ENCODE measurements around the gene PDRG1. TPM values are rescaled to one million over a fixed set of nuclear protein-coding genes. Genes with fewer than 3 reads are reported as not detected.

PDRG1 gene
- total RNA-seq, 2 donors from 2014 or later: 20.4 to 24.4 TPM

DNA sequence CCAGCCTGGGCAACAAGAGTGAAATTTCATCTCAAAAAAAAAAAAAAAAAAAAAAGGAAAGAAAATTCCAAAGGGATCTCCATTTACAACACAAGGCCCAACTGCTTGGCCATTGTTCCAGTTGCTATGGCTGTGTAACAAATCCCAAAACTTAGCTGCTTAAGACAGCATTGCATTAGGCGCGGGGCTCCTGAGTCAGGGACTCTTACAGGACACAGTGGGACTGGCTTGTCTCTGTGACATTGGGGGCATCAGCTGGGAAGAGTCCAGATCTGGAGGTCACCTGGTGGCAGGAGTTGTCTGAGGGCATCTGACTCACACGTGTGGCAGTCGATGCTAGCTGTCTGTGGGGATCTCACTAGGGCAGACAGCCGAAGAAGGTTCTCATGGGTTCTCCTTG lies 45.8 kb downstream of the PDRG1 start:
- Mint-ChIP-seq H3K9me3 (no peaks in the 10 kb centered on the region), H3K27ac (peak overlapping the region; percentile 61), H3K27me3 (ENCODE audit: insufficient read depth) (no peaks in the 10 kb centered on the region), H3K36me3 (ENCODE audit: low read depth) (no peaks in the 10 kb centered on the region), H3K4me1 (peaks cover 2% of the 10 kb centered on the region), H3K4me3 (no peak overlapping the region)
- no peaks in the 10 kb centered on the region for H3K9me3 ChIP-seq (ENCODE audit: control insufficient read depth, low read length)
- no peak overlapping the region for H3K27ac ChIP-seq (ENCODE audit: low read depth, low read length)
- H3K9ac ChIP-seq (ENCODE audit: extremely low read depth, low read length, poor library complexity, severe bottlenecking): no peak overlapping the region
- DNase-seq: peak; percentile 58
- 83 to 85% methylated on average over 4 to 5 of the region's 5 CpGs for WGBS, 2 experiments (ENCODE audit: insufficient coverage in 1 of 2, insufficient read length in 1 of 2)
- H3K4me3 ChIP-seq (ENCODE audit: low read length): no peak overlapping the region
- no peaks in the 10 kb centered on the region for H3K27me3 ChIP-seq (ENCODE audit: control insufficient read depth, insufficient read depth, low read length, poor library complexity, severe bottlenecking)
- TF ChIP-seq, protein P1, sequence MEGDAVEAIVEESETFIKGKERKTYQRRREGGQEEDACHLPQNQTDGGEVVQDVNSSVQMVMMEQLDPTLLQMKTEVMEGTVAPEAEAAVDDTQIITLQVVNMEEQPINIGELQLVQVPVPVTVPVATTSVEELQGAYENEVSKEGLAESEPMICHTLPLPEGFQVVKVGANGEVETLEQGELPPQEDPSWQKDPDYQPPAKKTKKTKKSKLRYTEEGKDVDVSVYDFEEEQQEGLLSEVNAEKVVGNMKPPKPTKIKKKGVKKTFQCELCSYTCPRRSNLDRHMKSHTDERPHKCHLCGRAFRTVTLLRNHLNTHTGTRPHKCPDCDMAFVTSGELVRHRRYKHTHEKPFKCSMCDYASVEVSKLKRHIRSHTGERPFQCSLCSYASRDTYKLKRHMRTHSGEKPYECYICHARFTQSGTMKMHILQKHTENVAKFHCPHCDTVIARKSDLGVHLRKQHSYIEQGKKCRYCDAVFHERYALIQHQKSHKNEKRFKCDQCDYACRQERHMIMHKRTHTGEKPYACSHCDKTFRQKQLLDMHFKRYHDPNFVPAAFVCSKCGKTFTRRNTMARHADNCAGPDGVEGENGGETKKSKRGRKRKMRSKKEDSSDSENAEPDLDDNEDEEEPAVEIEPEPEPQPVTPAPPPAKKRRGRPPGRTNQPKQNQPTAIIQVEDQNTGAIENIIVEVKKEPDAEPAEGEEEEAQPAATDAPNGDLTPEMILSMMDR (conservative IDR thresholded peaks at IDR 0.05): no peak
- H3K4me1 ChIP-seq (ENCODE audit: control insufficient read depth, insufficient read depth, low read length): no peaks in the 10 kb centered on the region
- H3K36me3 ChIP-seq (ENCODE audit: control insufficient read depth, insufficient read depth, low read length): no peaks in the 10 kb centered on the region

DNA sequence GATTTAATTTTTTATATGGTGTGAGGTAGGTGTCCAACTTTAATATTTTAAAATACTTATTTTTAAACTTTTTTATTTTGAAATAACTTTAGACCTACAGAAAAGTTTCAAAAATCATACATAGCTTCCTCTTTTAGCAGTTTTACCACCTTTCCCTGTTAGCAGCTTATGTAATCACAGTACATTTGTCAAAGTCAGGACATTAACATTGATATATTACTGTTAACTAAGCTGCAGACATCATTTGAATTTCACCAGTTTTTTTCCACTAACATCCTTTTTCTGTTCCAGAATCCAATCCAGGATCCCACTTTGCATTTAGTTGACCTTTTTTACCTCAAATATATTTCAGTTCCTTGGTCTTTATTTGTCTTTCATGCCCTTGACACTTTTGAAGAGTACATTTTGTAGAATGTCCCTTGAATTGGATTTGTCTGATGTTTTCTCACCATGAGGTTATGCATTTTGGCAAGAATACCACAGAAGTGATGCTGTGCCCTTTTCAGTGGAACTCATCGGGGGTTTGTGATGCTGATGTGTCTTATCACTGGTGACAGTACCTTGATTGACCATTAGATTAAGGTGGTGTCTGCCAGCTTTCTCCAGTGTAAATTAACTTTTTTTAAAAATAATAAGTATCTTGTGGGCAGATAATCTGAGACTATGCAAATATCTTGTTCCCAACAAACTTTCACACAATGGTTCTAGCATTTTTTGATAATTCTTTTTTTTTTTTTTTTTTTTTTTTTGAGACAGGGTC lies 48.0 kb downstream of the PDRG1 start:
- Histone ChIP-seq H3K9me3 (ENCODE audit: control insufficient read depth, low read length) (no peaks in the 10 kb centered on the region), H3K36me3 (ENCODE audit: control insufficient read depth, insufficient read depth, low read length) (no peaks in the 10 kb centered on the region), H3K9ac (ENCODE audit: extremely low read depth, low read length, poor library complexity, severe bottlenecking) (no peak overlapping the region), H3K4me3 (ENCODE audit: low read length) (no peak overlapping the region), H3K4me1 (ENCODE audit: control insufficient read depth, insufficient read depth, low read length) (no peaks in the 10 kb centered on the region), H3K27ac (ENCODE audit: low read depth, low read length) (no peak overlapping the region), H3K27me3 (ENCODE audit: control insufficient read depth, insufficient read depth, low read length, poor library complexity, severe bottlenecking) (no peaks in the 10 kb centered on the region)
- no peaks in the 10 kb centered on the region for H3K27me3 Mint-ChIP-seq (ENCODE audit: insufficient read depth)
- no peaks in the 10 kb centered on the region for H3K9me3 Mint-ChIP-seq
- no peak overlapping the region for H3K4me3 Mint-ChIP-seq
- WGBS, 2 experiments (ENCODE audit: insufficient coverage in 1 of 2, insufficient read length in 1 of 2): 93% methylated on average over 1 of the region's 1 CpG; no CpG with 5 or more reads in 1 of the 2 experiments
- H3K27ac Mint-ChIP-seq: no peak overlapping the region
- peak; percentile 6 for DNase-seq
- TF ChIP-seq, protein P1 (conservative IDR thresholded peaks at IDR 0.05): peak; percentile 56
- H3K4me1 Mint-ChIP-seq: peaks cover 2% of the 10 kb centered on the region
- H3K36me3 Mint-ChIP-seq (ENCODE audit: low read depth): no peaks in the 10 kb centered on the region

DNA sequence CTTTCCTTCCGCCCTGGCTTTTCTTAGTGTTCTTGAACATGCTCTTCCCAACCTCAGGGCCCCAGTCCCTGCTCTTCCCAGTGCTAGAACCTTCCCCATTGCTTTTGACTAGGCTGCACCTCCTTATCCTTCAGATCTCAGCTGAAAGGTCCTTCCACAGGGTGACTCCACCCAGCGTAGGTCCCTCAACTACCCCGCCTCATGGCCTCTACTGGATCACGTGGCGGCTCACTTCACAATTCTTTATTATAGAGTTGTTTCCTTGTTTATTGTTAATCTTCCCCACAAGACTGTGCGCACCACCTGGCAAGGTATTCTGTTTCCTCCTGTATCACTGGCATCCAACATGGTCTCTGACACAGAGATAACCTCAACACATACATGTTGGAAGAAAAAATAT lies 50.2 kb downstream of the PDRG1 start:
- Mint-ChIP-seq H3K27me3 (ENCODE audit: insufficient read depth) (no peaks in the 10 kb centered on the region), H3K4me3 (no peak overlapping the region), H3K4me1 (peaks cover 17% of the 10 kb centered on the region), H3K27ac (no peak overlapping the region), H3K9me3 (no peaks in the 10 kb centered on the region), H3K36me3 (ENCODE audit: low read depth) (no peaks in the 10 kb centered on the region)
- no peaks in the 10 kb centered on the region for H3K36me3 ChIP-seq (ENCODE audit: control insufficient read depth, insufficient read depth, low read length)
- H3K27me3 ChIP-seq (ENCODE audit: control insufficient read depth, insufficient read depth, low read length, poor library complexity, severe bottlenecking): no peaks in the 10 kb centered on the region
- H3K4me3 ChIP-seq (ENCODE audit: low read length): no peak overlapping the region
- WGBS, 2 experiments (ENCODE audit: insufficient coverage in 1 of 2, insufficient read length in 1 of 2): 92 to 100% methylated on average over 1 to 4 of the region's 6 CpGs
- no peak overlapping the region for H3K27ac ChIP-seq (ENCODE audit: low read depth, low read length)
- no peaks in the 10 kb centered on the region for H3K9me3 ChIP-seq (ENCODE audit: control insufficient read depth, low read length)
- peak; percentile 24 for DNase-seq
- TF ChIP-seq, protein P1 (conservative IDR thresholded peaks at IDR 0.05): no peak
- H3K4me1 ChIP-seq (ENCODE audit: control insufficient read depth, insufficient read depth, low read length): no peaks in the 10 kb centered on the region
- no peak overlapping the region for H3K9ac ChIP-seq (ENCODE audit: extremely low read depth, low read length, poor library complexity, severe bottlenecking)
